ENCODE measurements around the gene AFAP1L1.

GRCh38 chr5:149313151-149313841 is 41.6 kb downstream of the AFAP1L1 start:
- TF ChIP-seq CHD2 (IDR thresholded peaks at IDR 0.05; ENCODE audit: low read length, partially characterized antibody) (no peak), RARB (CRISPR knock-in tag; IDR thresholded peaks at IDR 0.05) (no peak), RCOR1 (IDR thresholded peaks at IDR 0.05; ENCODE audit: low read depth, low read length) (no peak), HMGXB4 (CRISPR knock-in tag; IDR thresholded peaks at IDR 0.05; ENCODE audit: borderline replicate concordance) (no peak), CTCF (IDR thresholded peaks at IDR 0.05) (no peak), JUN (IDR thresholded peaks at IDR 0.05) (no peak), POLR2A (IDR thresholded peaks at IDR 0.05; ENCODE audit: low read length) (no peak), TP53 (CRISPR knock-in tag; IDR thresholded peaks at IDR 0.05) (no peak)
